HG02938 (cell line): ENCODE measurements around the gene ALK.

Experiments used
- ATAC-seq: cut with Tn5 transposase; IDR thresholded peaks from one replicate; pipeline ENCODE4 v1.9.1; 2021; ENCODE audit warnings: mild to moderate bottlenecking, moderate library complexity; ENCODE audit not compliant: unreplicated experiment

ALK gene

GRCh38 chr2:29614295-29614830, 307.0 kb downstream of the ALK start:
- no peak for ATAC-seq

GRCh38 chr2:29613792-29614266, 307.6 kb downstream of the ALK start:
- no peak for ATAC-seq

DNA sequence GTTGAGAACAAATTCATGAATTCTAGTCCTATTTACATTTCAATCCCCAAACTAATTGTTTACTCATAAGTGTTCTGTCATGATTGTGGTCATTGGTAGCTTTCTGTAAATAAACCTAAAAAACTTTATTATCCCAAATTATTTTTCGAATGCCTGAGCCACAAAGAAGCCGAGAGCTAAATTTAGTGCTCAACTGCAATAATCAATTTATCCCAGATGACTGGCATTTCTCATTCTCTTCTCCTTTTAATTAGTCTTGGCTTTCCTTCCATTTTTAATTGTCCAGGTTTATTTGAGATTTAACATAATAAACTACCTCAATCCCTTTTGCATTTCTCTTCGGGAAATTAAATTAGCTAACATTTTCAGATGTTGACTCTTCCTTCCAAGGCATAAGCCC, 308.3 kb downstream of the ALK start:
- no peak for ATAC-seq

- no peak for ATAC-seq
Observed at GRCh38 chr2:29612568-29612967, 308.8 kb downstream of the ALK start.

DNA sequence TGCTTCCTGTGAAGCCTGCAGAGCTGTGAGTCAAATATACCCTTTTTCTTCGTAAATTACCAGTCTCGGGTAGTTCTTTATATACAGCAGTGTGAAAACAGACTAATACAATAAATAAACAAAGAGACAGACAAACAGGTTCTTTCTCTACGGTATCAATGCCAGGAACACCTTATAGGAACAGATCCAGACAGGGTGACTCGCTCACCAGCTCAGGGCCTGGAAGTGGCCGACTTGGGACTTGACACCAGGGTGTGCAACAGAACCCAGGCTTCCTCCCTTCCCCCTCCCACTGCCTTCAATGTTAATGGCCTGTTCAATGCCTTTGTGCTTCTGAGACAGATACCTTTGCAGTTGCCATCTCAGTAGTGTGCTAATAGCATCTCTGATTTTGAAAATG, 309.5 kb downstream of the ALK start:
- no peak for ATAC-seq

DNA sequence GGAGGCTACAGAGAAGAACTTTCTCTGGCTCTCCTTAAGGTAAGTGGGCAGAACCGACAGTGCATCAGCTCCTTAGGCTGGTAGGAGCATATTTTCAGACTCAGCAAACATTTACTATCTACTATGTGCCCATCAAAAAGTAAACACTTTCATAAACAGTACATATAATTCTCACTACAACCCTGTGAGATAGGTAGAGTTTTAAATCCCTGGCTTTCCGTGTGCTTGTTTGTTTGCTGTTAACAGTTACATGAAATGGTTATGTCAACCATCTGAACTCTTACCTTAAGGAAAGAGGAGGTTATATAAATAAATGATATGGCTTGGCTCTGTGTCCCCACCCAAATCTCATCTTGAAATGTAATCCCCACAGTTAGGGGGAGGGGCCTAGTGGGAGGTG, 310.1 kb downstream of the ALK start:
- no peak for ATAC-seq

GRCh38 chr2:29610569-29610968, 310.8 kb downstream of the ALK start:
- no peak for ATAC-seq

DNA sequence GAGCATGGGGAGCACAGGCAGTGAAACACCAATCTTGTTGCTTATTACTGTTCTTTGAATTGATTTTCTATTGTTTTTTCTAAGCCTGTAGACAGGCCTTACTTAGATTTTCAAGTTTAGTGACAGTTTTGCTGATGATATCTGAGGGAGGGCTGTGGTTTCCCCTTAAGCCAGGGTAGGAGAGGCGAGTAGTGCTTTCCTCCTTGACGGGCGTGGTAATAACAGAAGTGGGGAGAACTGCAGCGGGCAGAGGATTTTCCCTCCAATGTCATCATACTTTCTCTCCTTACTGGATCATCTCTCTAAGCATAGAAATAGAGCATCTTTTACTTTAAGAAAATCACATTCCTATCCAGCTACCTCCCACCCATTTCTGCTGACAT, 314.4 kb downstream of the ALK start:
- no peak for ATAC-seq

DNA sequence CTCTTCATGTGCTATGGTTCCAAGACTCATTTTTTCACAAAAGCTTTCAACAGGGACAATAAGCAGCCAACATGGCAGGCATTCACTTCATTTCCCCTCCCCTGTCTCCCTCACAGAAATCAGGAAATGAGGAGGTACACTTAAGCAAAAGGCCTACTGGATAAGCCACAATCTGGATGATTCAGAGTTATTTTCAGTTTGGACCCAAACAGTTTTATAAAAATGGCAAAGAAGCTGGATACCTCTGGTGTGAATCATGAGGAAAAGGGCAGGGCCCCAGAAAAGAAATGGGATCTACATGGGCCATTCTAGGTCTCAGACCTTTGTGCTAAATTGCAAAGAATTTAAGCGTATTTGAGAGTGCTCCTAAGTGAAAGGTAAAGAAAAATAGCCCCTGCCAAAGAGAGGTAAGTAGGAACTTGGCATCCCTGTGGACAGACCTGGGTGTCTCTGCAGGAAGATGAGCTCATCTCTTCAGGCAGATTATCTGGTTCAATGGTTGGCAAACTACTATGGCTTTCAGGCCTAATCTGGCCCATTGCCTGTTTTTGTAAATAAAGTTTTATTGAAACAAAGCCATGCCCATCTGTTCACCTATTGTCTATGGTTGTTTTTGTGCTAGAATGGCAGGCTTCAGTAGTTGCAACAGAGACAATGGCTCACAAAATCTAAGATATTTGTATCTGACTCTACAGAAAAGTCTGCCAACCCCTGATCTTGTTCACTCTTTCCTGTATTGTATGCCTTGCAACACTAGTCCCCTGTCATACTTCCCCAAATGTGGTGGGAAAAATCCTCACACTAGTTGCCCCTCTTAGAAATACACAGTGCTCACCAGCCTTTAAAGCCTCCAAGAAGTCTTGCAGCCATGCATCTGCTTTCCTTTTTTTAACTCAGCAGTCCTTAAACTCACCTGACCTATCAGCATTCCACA, 315.0 kb downstream of the ALK start:
- no peak for ATAC-seq

DNA sequence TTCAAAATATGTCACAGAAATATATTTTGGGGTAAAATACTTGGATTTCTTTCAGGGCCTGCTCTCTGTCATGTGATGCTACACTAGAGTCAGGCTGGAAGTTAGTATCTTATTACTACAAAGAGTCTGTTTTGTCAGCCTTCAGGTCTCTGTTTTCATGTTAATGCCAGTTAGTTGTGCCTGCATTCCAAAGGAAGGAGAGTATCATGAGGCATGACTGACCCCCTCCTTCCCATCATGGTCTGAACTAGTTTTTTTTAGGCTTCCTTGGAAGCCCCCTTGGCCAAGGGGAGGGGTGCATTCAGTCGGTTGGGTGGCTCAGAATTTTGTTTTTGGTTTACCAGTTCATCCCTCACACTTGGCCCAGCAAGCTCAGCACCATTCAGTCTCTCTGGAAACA, 318.0 kb downstream of the ALK start:
- no peak for ATAC-seq

- ATAC-seq, result no peak
Observed at GRCh38 chr2:29601872-29602271, 319.5 kb downstream of the ALK start.

DNA sequence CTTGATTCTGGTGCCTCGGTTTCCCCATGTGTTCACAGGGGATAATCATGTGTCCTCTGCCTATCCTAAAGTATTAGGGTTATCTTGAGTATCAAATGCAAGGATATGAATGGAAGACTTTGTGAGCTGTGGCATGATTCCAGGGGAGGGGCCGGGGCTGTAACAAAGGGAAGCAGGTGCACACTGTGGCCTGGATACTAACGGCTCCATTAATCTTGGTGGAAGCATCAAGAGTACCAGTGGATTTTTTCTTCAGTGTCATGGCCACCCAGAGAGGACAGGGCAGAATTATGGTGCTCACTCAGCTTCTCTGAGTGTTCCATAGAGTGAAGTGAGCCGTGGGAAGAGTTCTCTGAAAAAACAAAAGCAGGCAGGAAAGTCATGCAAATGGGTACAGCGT, 320.1 kb downstream of the ALK start:
- no peak for ATAC-seq

GRCh38 chr2:29599946-29600345, 321.4 kb downstream of the ALK start:
- ATAC-seq, result no peak

- ATAC-seq, result no peak
Observed at GRCh38 chr2:29598978-29599377, 322.4 kb downstream of the ALK start.

DNA sequence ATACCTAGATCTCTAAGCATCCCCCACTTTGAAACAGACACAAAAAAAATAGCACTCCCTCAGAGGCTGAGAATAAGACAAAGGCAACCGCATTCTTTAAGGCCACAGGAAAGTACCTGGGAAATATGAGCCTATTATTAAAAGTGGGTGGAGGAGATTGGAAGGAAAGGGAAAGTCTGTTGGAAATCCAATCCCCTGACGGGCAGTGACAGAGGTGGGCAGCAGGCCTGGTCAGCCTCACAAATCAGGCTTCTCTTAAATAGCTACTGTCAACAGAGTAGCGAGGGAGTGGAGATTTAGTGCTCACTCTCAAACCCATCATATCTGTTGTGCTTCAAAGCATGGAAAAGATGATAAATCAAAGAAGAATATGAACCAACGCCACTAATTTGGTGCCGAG, 324.4 kb downstream of the ALK start:
- no peak for ATAC-seq

DNA sequence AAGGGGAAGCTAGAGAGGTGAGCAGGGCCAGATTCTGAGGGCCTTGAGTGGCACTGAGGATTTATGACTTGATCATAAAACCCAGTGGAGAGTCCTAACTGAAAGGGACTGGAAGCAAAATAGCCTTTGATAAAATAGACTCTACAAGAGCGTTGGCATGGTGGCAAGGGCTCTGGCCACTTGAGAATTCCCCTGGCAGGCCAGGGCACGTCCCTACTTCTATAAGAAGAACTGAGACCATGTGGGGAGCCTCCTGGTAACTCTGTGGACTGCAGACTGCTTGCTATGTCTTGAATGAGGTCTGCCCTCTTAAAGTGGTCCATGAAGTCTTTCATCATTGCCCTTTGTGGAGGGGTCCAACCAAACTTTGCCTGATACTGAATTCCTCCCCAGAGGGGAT, 324.8 kb downstream of the ALK start:
- no peak for ATAC-seq

DNA sequence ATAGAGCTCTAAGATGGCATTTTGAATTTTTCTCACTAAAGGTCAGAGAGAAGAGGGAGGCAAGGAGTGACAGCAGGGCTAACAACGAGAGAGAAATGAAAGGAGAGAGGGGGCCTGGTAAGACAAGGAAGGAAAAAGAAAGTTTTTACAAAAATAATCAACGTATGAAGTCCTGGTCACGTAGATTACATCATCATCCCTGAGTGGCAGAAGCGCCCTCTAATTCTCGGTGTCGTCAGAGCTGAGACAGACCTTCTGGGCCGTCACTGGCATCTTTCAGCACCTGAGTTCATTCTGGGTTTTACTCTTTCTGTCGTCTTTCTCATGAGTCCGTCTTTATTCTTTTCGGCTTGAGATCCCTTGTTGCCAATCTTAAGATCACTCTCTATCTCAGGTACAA, 329.8 kb downstream of the ALK start:
- no peak for ATAC-seq

GRCh38 chr2:29590211-29590610, 331.2 kb downstream of the ALK start:
- no peak for ATAC-seq

- ATAC-seq, result no peak
Observed at GRCh38 chr2:29589440-29590103, 331.8 kb downstream of the ALK start.

DNA sequence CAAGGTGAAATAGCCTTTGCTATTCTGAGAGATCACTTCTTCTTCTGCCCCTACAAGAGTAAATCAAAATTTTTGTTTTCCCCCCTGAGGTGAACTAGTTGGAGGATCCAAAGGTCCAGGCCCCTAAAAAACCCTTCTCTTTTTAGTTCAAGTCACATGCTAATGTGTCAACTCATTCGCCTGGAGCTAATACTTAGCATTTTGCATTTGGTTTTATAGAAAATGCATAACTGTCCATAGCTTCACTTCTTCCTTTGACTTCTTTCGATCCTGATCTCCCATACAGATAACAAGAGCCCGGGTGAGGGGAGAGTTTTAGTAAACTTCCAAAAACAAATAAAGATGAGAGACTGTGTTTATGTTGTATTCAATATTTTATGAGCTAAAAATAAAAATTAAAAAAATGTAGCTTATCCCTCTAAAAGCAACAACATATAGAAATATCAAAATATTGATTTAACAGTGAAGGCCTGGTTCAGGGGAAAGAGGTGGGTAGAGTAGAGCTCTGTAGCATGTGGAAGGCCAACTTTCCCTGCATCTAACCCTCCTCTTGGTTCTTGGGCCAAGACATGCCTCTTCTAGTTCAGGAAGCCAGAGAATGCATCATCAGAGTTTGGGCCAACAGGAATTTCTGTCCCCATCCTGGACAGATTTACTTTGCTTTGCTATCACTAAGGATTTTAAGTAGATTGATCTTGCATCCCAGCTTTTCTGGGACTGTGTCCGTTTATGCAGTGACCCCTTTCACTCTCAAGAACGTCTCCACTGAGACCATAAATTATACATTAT, 333.8 kb downstream of the ALK start:
- ATAC-seq, result no peak

DNA sequence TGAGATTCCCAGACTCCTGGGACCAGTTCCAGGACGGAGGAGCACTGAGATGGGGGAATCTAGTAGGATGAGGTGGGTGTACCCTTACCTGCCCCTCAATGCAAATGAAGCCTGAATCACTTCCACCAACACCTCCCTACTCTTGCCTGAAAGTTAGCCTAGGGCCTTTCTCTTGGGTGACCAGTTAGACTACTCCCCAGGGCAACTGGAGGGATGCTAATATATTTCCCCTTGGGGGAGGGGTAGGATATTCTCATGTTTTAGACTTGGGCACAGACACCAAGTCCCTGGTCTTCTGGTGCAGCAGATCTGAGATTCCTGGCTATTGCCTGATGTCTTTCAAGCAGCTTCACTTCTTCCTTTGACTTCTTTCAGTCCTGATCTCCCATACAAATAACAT, 334.5 kb downstream of the ALK start:
- ATAC-seq, result no peak
